Measurements from ENCODE around the gene XXYLT1. TPM values are rescaled to one million over a fixed set of nuclear protein-coding genes. Genes with fewer than 3 reads are reported as not detected.

XXYLT1 gene
- polyA plus RNA-seq, 1 donor (not counting 4 experiments of a cell fraction or from before 2014, with no cell fraction given) = 11.1 TPM

DNA sequence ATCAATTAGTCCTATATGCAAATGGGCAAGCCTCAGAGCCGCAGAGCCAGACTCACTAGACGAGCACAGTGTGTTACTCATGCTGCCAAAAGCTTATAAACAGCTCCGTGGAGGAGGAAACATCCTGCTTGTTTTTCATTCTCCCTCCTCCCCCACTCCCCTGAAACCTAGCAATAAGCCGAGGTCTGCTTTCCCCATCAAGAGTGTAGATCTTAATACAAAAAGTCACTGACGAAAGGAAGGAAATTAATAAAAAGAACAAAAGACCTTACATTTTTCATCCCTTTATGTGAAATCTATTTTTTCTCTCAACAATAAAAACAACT lies 88.5 kb downstream of the XXYLT1 start:
- Histone ChIP-seq H3K9me3 (ENCODE audit: control insufficient read depth, low read depth, low read length) (no peaks in the 10 kb centered on the region), H3K9ac (ENCODE audit: control insufficient read depth, extremely low read depth, insufficient read depth, low read length) (no peak overlapping the region), H3K27ac (ENCODE audit: control insufficient read depth, insufficient read depth, low read length) (peak overlapping the region; percentile 30), H3K27me3 (ENCODE audit: control insufficient read depth, extremely low read depth, insufficient read depth, low read length) (no peaks in the 10 kb centered on the region), H3K4me1 (ENCODE audit: control insufficient read depth, extremely low read depth, insufficient read depth, low read length) (peaks cover 34% of the 10 kb centered on the region), H3K79me2 (ENCODE audit: control insufficient read depth, insufficient read depth, low read length) (peaks cover 6% of the 10 kb centered on the region), H2AFZ (ENCODE audit: control insufficient read depth, low read length) (no peak overlapping the region), H3K4me3 (ENCODE audit: control insufficient read depth in 2 of 3, extremely low read depth in 1 of 3, insufficient read depth in 2 of 3, low read depth in 1 of 3, low read length in 3 of 3) (peak overlapping the region in 1 of 3 experiments; percentile 25), H4K20me1 (ENCODE audit: control insufficient read depth, extremely low read depth, insufficient read depth, low read length) (no peaks in the 10 kb centered on the region), H3K9me1 (ENCODE audit: control insufficient read depth, extremely low read depth, insufficient read depth, low read length) (no peaks in the 10 kb centered on the region), H3K4me2 (ENCODE audit: control insufficient read depth, extremely low read depth, insufficient read depth, low read depth, low read length) (peak overlapping the region; percentile 76), H3K36me3 (ENCODE audit: control insufficient read depth in 2 of 2, extremely low read depth in 1 of 2, insufficient read depth in 2 of 2, low read length in 2 of 2) (no peaks in the 10 kb centered on the region)
- dilution Hi-C loops (cut with MboI; ENCODE audit: extremely low pct_ligation_motif_present, low sequenced_read_pairs) = no loop called here
- FAIRE-seq = peak; percentile 82
- no peak for DNase-seq (ENCODE audit: low read depth, low spot score)
- TF ChIP-seq EZH2 (IDR thresholded peaks at IDR 0.05; ENCODE audit: low read length) = no peak
- TF ChIP-seq, protein P1, sequence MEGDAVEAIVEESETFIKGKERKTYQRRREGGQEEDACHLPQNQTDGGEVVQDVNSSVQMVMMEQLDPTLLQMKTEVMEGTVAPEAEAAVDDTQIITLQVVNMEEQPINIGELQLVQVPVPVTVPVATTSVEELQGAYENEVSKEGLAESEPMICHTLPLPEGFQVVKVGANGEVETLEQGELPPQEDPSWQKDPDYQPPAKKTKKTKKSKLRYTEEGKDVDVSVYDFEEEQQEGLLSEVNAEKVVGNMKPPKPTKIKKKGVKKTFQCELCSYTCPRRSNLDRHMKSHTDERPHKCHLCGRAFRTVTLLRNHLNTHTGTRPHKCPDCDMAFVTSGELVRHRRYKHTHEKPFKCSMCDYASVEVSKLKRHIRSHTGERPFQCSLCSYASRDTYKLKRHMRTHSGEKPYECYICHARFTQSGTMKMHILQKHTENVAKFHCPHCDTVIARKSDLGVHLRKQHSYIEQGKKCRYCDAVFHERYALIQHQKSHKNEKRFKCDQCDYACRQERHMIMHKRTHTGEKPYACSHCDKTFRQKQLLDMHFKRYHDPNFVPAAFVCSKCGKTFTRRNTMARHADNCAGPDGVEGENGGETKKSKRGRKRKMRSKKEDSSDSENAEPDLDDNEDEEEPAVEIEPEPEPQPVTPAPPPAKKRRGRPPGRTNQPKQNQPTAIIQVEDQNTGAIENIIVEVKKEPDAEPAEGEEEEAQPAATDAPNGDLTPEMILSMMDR (optimal IDR thresholded peaks at IDR 0.05 in 1 of 3, IDR thresholded peaks at IDR 0.05 in 1 of 3, conservative IDR thresholded peaks at IDR 0.05 in 1 of 3; ENCODE audit: extremely low read depth in 1 of 3, insufficient read depth in 2 of 3, low read length in 3 of 3) = no peak

GRCh38 chr3:195181741-195182469 lies 89.1 kb downstream of the XXYLT1 start:
- Histone ChIP-seq H3K27ac (ENCODE audit: control insufficient read depth, insufficient read depth, low read length) (peak overlapping the region; percentile 30), H3K9me1 (ENCODE audit: control insufficient read depth, extremely low read depth, insufficient read depth, low read length) (no peaks in the 10 kb centered on the region), H3K9me3 (ENCODE audit: control insufficient read depth, low read depth, low read length) (no peaks in the 10 kb centered on the region), H3K4me3 (ENCODE audit: control insufficient read depth in 2 of 3, extremely low read depth in 1 of 3, insufficient read depth in 2 of 3, low read depth in 1 of 3, low read length in 3 of 3) (peak overlapping the region in 1 of 3 experiments; percentile 25), H3K36me3 (ENCODE audit: control insufficient read depth in 2 of 2, extremely low read depth in 1 of 2, insufficient read depth in 2 of 2, low read length in 2 of 2) (no peaks in the 10 kb centered on the region), H3K9ac (ENCODE audit: control insufficient read depth, extremely low read depth, insufficient read depth, low read length) (no peak overlapping the region), H3K79me2 (ENCODE audit: control insufficient read depth, insufficient read depth, low read length) (peaks cover 6% of the 10 kb centered on the region), H3K27me3 (ENCODE audit: control insufficient read depth, extremely low read depth, insufficient read depth, low read length) (no peaks in the 10 kb centered on the region), H3K4me2 (ENCODE audit: control insufficient read depth, extremely low read depth, insufficient read depth, low read depth, low read length) (peak overlapping the region; percentile 76), H2AFZ (ENCODE audit: control insufficient read depth, low read length) (no peak overlapping the region), H3K4me1 (ENCODE audit: control insufficient read depth, extremely low read depth, insufficient read depth, low read length) (peaks cover 30% of the 10 kb centered on the region), H4K20me1 (ENCODE audit: control insufficient read depth, extremely low read depth, insufficient read depth, low read length) (no peaks in the 10 kb centered on the region)
- TF ChIP-seq EZH2 (IDR thresholded peaks at IDR 0.05; ENCODE audit: low read length) = no peak
- TF ChIP-seq, protein P1 (optimal IDR thresholded peaks at IDR 0.05 in 1 of 3, IDR thresholded peaks at IDR 0.05 in 1 of 3, conservative IDR thresholded peaks at IDR 0.05 in 1 of 3; ENCODE audit: extremely low read depth in 1 of 3, insufficient read depth in 2 of 3, low read length in 3 of 3) = no peak
- DNase-seq (ENCODE audit: low read depth, low spot score) (no peak), FAIRE-seq (no peak)
- dilution Hi-C loops (cut with MboI; ENCODE audit: extremely low pct_ligation_motif_present, low sequenced_read_pairs) = no loop called here
